ENCODE data around the gene NDUFB2.

DNA sequence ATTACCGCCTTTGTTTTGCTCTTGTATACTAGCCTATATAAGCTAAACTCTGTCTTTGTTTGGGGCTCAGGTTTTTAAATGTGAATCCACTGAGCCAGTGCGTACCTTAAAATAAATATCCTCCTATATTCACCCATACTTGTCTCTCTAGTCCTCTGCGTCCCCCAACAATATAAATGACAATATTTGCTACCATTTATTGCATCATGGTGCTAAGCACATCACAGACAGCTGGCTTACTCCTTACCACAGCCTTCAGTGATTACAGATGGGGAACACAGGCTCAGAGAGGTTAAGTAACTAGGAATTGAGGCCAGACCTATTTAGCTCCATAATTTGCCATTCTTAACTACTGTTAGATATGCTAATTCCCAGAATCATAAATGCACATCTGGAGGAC lies 27.2 kb upstream of the NDUFB2 start:
- no peak for TF ChIP-seq POLR2A (IDR thresholded peaks at IDR 0.05; ENCODE audit: low read depth, low read length)
- no peak for TF ChIP-seq POLR2AphosphoS5 (IDR thresholded peaks at IDR 0.05; ENCODE audit: low read depth, low read length)
- TF ChIP-seq POU2F2 (IDR thresholded peaks at IDR 0.05; ENCODE audit: low read depth, low read length) = no peak
- TF ChIP-seq TAF1 (IDR thresholded peaks at IDR 0.05; ENCODE audit: low read depth, low read length) = no peak

Data from GM12891 (cell line).